HFFc6 (cell line): ENCODE measurements around the gene CRISP1. TPM values are rescaled to one million over a fixed set of nuclear protein-coding genes. Genes with fewer than 3 reads are reported as not detected.
"Not testable (repeated sequence)": the region's sequence is repeated elsewhere in the genome, so short reads cannot be mapped to it uniquely, and the experiment has no call there.

Experiments used
- DNase-seq: peaks from one replicate; pipeline ENCODE4 v3.0.0-alpha.2; 2018
- H3K27ac Mint-ChIP-seq: 2 replicates; pipeline ENCODE4 v1.8.0; 2020; ENCODE audit warnings: mild to moderate bottlenecking, mixed read lengths
- H3K27me3 Mint-ChIP-seq: 2 replicates; pipeline ENCODE4 v1.8.0; 2021; ENCODE audit warnings: mild to moderate bottlenecking, moderate library complexity, mixed read lengths; ENCODE audit not compliant: insufficient read depth
- H3K36me3 Mint-ChIP-seq: 2 replicates; pipeline ENCODE4 v1.8.0; 2021; ENCODE audit warnings: low read depth, mixed read lengths
- H3K4me1 Mint-ChIP-seq: 2 replicates; pipeline ENCODE4 v1.8.0; 2020; ENCODE audit warnings: low read depth, mixed read lengths
- H3K4me3 Mint-ChIP-seq: 2 replicates; pipeline ENCODE4 v1.8.0; 2020; ENCODE audit warnings: mild to moderate bottlenecking, moderate library complexity, mixed read lengths
- H3K9me3 Mint-ChIP-seq: 2 replicates; pipeline ENCODE4 v1.8.0; 2020; ENCODE audit warnings: mild to moderate bottlenecking, mixed read lengths
- CTCF ChIP-seq: fragments of 200-600 bp; sonication (generic); IDR thresholded peaks from 2 replicates; pipeline ENCODE4 v1.5.0; 2021; ENCODE audit warnings: antibody characterized with exemption, mild to moderate bottlenecking
- total RNA-seq, 6 experiments: library from RNA; stranded (reverse); fragmentation: NEBNext Ultra II Directional; extraction: Animal tissue kit (Norgen Biotek cat#: 25700); gene quantifications; 2 replicates in 1 of 6; 3 replicates in 5 of 6; pipeline ENCODE4 v1.2.3, GENCODE V29; 2021

The CRISP1 gene
- total RNA-seq, 6 experiments from 2014 or later = not detected

- Mint-ChIP-seq H3K4me1 (no peaks in the 10 kb centered on the region), H3K9me3 (peaks cover 10% of the 10 kb centered on the region), H3K27ac (no peak overlapping the region), H3K36me3 (0 out of 2 replicates have a peak, but pooled peaks cover 4% of the 10 kb centered on the region), H3K27me3 (no peaks in the 10 kb centered on the region; the same call in 1 of the 2 replicates), H3K4me3 (no peak overlapping the region)
- no peak for DNase-seq
- no peak for TF ChIP-seq CTCF
Observed at GRCh38 chr6:49909563-49909962, 43.2 kb upstream of the CRISP1 start.

GRCh38 chr6:49906526-49906925 lies 40.2 kb upstream of the CRISP1 start:
- H3K4me3 Mint-ChIP-seq = no peak overlapping the region
- peaks cover 10% of the 10 kb centered on the region for H3K9me3 Mint-ChIP-seq
- no peaks in the 10 kb centered on the region for H3K4me1 Mint-ChIP-seq
- no peak for DNase-seq
- H3K36me3 Mint-ChIP-seq = 0 out of 2 replicates have a peak, but pooled peaks cover under 1% of the 10 kb centered on the region
- no peaks in the 10 kb centered on the region; the same call in 1 of the 2 replicates for H3K27me3 Mint-ChIP-seq
- no peak overlapping the region for H3K27ac Mint-ChIP-seq
- TF ChIP-seq CTCF = no peak

- peaks cover 10% of the 10 kb centered on the region for H3K9me3 Mint-ChIP-seq
- DNase-seq = no peak
- no peaks in the 10 kb centered on the region for H3K36me3 Mint-ChIP-seq
- H3K27ac Mint-ChIP-seq = no peak overlapping the region
- no peak overlapping the region for H3K4me3 Mint-ChIP-seq
- H3K27me3 Mint-ChIP-seq = no peaks in the 10 kb centered on the region; the same call in 1 of the 2 replicates
- no peaks in the 10 kb centered on the region for H3K4me1 Mint-ChIP-seq
- TF ChIP-seq CTCF = no peak
Observed at GRCh38 chr6:49905296-49905695, 39.0 kb upstream of the CRISP1 start.

GRCh38 chr6:49902856-49903255 lies 36.5 kb upstream of the CRISP1 start:
- no peaks in the 10 kb centered on the region; the same call in 1 of the 2 replicates for H3K27me3 Mint-ChIP-seq
- no peaks in the 10 kb centered on the region for H3K36me3 Mint-ChIP-seq
- no peak for TF ChIP-seq CTCF
- no peak overlapping the region for H3K27ac Mint-ChIP-seq
- no peak for DNase-seq
- no peaks in the 10 kb centered on the region for H3K4me1 Mint-ChIP-seq
- H3K9me3 Mint-ChIP-seq = peaks cover 6% of the 10 kb centered on the region
- no peak overlapping the region for H3K4me3 Mint-ChIP-seq

- TF ChIP-seq CTCF = no peak
- Mint-ChIP-seq H3K4me1 (no peaks in the 10 kb centered on the region), H3K27ac (no peak overlapping the region)
Observed at GRCh38 chr6:49898904-49899566, 32.7 kb upstream of the CRISP1 start.

GRCh38 chr6:49895553-49895952 lies 29.2 kb upstream of the CRISP1 start:
- H3K9me3 Mint-ChIP-seq = peaks cover 20% of the 10 kb centered on the region
- DNase-seq, H3K27me3 Mint-ChIP-seq, H3K27ac Mint-ChIP-seq, H3K36me3 Mint-ChIP-seq, H3K4me1 Mint-ChIP-seq, H3K4me3 Mint-ChIP-seq: not testable (repeated sequence)

More at GRCh38 chr6:49898904-49899566, 32.7 kb upstream of the CRISP1 start:
- H3K4me3 Mint-ChIP-seq = no peak overlapping the region
- no peaks in the 10 kb centered on the region for H3K36me3 Mint-ChIP-seq
- no peaks in the 10 kb centered on the region for H3K27me3 Mint-ChIP-seq
- H3K9me3 Mint-ChIP-seq = no peaks in the 10 kb centered on the region; the same call in none of the 2 replicates
- no peak for DNase-seq
